ENCODE measurements around the gene AKAP7.

GRCh38 chr6:131169613-131170012 is 34.3 kb downstream of the AKAP7 start:
- TF ChIP-seq ZNF792 (tag by site-specific recombination; IDR thresholded peaks at IDR 0.05) (no peak), ZNF776 (tag by site-specific recombination; IDR thresholded peaks at IDR 0.05; ENCODE audit: borderline replicate concordance) (no peak), CTCF (tag by site-specific recombination; IDR thresholded peaks at IDR 0.05) (no peak), ZNF239 (tag by site-specific recombination; IDR thresholded peaks at IDR 0.05) (no peak), YY2 (tag by site-specific recombination; IDR thresholded peaks at IDR 0.05) (no peak), YY1 (tag by site-specific recombination; IDR thresholded peaks at IDR 0.05) (no peak), ZNF785 (tag by site-specific recombination; IDR thresholded peaks at IDR 0.05) (no peak), BCL6B (tag by site-specific recombination; IDR thresholded peaks at IDR 0.05) (no peak), ZNF768 (tag by site-specific recombination; IDR thresholded peaks at IDR 0.05) (no peak), RBAK (tag by site-specific recombination; IDR thresholded peaks at IDR 0.05) (no peak), SP3 (tag by site-specific recombination; IDR thresholded peaks at IDR 0.05) (no peak), BCL11A (tag by site-specific recombination; IDR thresholded peaks at IDR 0.05; ENCODE audit: low read depth) (no peak), ZNF132 (tag by site-specific recombination; IDR thresholded peaks at IDR 0.05; ENCODE audit: borderline replicate concordance) (no peak), ZSCAN5A (tag by site-specific recombination; IDR thresholded peaks at IDR 0.05) (no peak)
